Stomach (tissue), 9 donors: Measurements from ENCODE around the gene POLA1. TPM values are rescaled to one million over a fixed set of nuclear protein-coding genes. Genes with fewer than 3 reads are reported as not detected.

Experiments used
- DNase-seq, 2 donors: peaks; one replicate each; pipeline versions ENCODE4 v3.0.0 to v3.0.0-alpha.2; 2013 to 2019
- H3K27ac ChIP-seq, 5 donors: fragments of 200-600 bp in 4 of 5; sonication (generic) in 4 of 5; one replicate each; pipeline ENCODE4 v1.5.1; 2013 to 2019; ENCODE audit warnings: mild to moderate bottlenecking in 1 of 5, moderate library complexity in 1 of 5
- H3K27me3 ChIP-seq, 3 donors: fragments of 200-600 bp; sonication (generic); one replicate each; pipeline ENCODE4 v1.5.1; 2017 to 2019; ENCODE audit warnings: mixed run types in 1 of 3
- H3K36me3 ChIP-seq, 4 donors: fragments of 200-600 bp; sonication (generic); 1 replicate in 3 of 4; 2 replicates in 1 of 4; pipeline ENCODE4 v1.5.1; 2016 to 2019
- H3K4me1 ChIP-seq, 4 donors: fragments of 200-600 bp; sonication (generic); one replicate each; pipeline ENCODE4 v1.5.1; 2016 to 2019
- H3K4me3 ChIP-seq, 4 donors: fragments of 200-600 bp; sonication (generic) in 3 of 4; one replicate each; pipeline ENCODE4 v1.5.1; 2016 to 2019; ENCODE audit warnings: mild to moderate bottlenecking in 1 of 4
- H3K9me3 ChIP-seq, 4 donors: fragments of 200-600 bp; sonication (generic); one replicate each; pipeline ENCODE4 v1.5.1; 2016 to 2019
- CTCF ChIP-seq, 7 experiments: fragments of 450-650 bp in 4 of 7; fragments of 200-600 bp in 3 of 7; sonication (generic) in 3 of 7; IDR thresholded peaks; one replicate each; pipeline ENCODE4 v1.5.1; 2016 to 2019; ENCODE audit warnings: antibody characterized with exemption in 7 of 7, control low read depth in 2 of 7, mild to moderate bottlenecking in 1 of 7
- EP300 ChIP-seq: sonication (generic); formaldehyde crosslinking; IDR thresholded peaks from one replicate; pipeline ENCODE4 v1.6.1; 2017; ENCODE audit warnings: antibody characterized with exemption
- POLR2A ChIP-seq, 4 donors: fragments of 450-650 bp; IDR thresholded peaks; one replicate each; pipeline ENCODE4 v1.6.1; 2016; ENCODE audit warnings: antibody characterized with exemption in 4 of 4, control low read depth in 2 of 4, mild to moderate bottlenecking in 1 of 4, moderate library complexity in 1 of 4
- POLR2AphosphoS5 ChIP-seq, 3 donors: sonication (generic); formaldehyde crosslinking; IDR thresholded peaks; one replicate each; pipeline ENCODE4 v1.6.1; 2016; ENCODE audit warnings: antibody characterized with exemption in 3 of 3
- WGBS, 5 donors: extraction: QIAGEN DNeasy Blood & Tissue Kit in 3 of 5; methylation state at CpG; one replicate each; pipeline versions ENCODE4 v1.1.5 to v1.1.7; 2013 to 2018; 5-methylcytosine and 5-hydroxymethylcytosine counted together
- intact Hi-C: fragments of 100-400 bp; cut with DNase I; formaldehyde crosslinking; loops from one replicate; pipeline ENCODE4 v1.15.1; 2023; ENCODE audit warnings: low total_unique reads
- polyA plus RNA-seq, 3 donors: library from polyadenylated mRNA; stranded (reverse); fragments of 200-250 nt; gene quantifications; one replicate each; pipeline ENCODE4 v1.2.3, GENCODE V29; 2013
- total RNA-seq, 5 donors: library from RNA; depleted of rRNA; stranded (reverse); fragments of >200 nt; gene quantifications; one replicate each; pipeline versions ENCODE4 v1.1.0 to v1.2.3, GENCODE V29; 2014 to 2016
- donor health status: healthy with polysubstance abuse.
- donor health status: Bipolar disorder and iron deficiency.
- donor health status: healthy.

The POLA1 gene
- total and polyA plus RNA-seq, 8 donors = 2.7 to 32.9 (median 8.9) TPM

DNA sequence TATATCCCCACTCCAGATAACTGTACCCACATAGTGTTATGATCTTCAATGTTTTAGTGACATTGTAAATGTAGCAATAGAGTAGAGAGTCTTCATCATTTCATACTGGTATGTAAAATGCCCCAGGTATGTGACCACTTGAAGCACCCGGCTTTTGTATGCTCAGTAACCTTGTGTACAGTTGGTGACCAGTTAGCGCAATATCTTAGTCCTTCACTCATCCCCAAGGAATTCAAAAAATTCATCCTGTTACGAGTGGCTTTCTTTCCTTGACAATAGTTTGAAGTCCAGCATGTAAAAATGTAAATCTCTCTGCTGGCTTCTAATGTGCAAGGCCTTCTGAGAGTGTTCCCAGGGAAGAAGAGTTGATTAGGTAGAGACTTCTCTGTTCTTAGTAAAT, 176.4 kb downstream of the POLA1 start:
- H3K36me3 ChIP-seq = no peaks in the 10 kb centered on the region
- 79 to 98% (median 86%) methylated on average over 3 of the region's 3 CpGs for WGBS, 5 donors
- H3K9me3 ChIP-seq = no peaks in the 10 kb centered on the region
- no peak for TF ChIP-seq POLR2AphosphoS5 (IDR thresholded peaks at IDR 0.05)
- TF ChIP-seq EP300 = no peak
- TF ChIP-seq CTCF (IDR thresholded peaks at IDR 0.05) = no peak
- TF ChIP-seq POLR2A (IDR thresholded peaks at IDR 0.05) = no peak
- H3K4me3 ChIP-seq = no peak overlapping the region
- H3K27me3 ChIP-seq = peaks cover 0 to 6% (median 0%) of the 10 kb centered on the region in 3 donors
- no peak for DNase-seq
- H3K4me1 ChIP-seq = no peaks in the 10 kb centered on the region
- no peak overlapping the region for H3K27ac ChIP-seq
- intact Hi-C loops = no loop called here

GRCh38 chrX:24874604-24875247, 181.0 kb downstream of the POLA1 start:
- peaks cover 0 to 6% (median 0%) of the 10 kb centered on the region in 3 donors for H3K27me3 ChIP-seq
- no peak overlapping the region for H3K4me3 ChIP-seq
- no peak overlapping the region for H3K27ac ChIP-seq
- TF ChIP-seq CTCF (IDR thresholded peaks at IDR 0.05) = no peak
- TF ChIP-seq POLR2AphosphoS5 (IDR thresholded peaks at IDR 0.05) = no peak
- no peak for TF ChIP-seq POLR2A (IDR thresholded peaks at IDR 0.05)
- no peak for TF ChIP-seq EP300
- H3K36me3 ChIP-seq = no peaks in the 10 kb centered on the region
- intact Hi-C loops = no loop called here
- no peaks in the 10 kb centered on the region for H3K4me1 ChIP-seq
- WGBS, 5 donors = 57 to 90% (median 75%) methylated on average over 7 of the region's 7 CpGs
- no peaks in the 10 kb centered on the region for H3K9me3 ChIP-seq
- DNase-seq = no peak

DNA sequence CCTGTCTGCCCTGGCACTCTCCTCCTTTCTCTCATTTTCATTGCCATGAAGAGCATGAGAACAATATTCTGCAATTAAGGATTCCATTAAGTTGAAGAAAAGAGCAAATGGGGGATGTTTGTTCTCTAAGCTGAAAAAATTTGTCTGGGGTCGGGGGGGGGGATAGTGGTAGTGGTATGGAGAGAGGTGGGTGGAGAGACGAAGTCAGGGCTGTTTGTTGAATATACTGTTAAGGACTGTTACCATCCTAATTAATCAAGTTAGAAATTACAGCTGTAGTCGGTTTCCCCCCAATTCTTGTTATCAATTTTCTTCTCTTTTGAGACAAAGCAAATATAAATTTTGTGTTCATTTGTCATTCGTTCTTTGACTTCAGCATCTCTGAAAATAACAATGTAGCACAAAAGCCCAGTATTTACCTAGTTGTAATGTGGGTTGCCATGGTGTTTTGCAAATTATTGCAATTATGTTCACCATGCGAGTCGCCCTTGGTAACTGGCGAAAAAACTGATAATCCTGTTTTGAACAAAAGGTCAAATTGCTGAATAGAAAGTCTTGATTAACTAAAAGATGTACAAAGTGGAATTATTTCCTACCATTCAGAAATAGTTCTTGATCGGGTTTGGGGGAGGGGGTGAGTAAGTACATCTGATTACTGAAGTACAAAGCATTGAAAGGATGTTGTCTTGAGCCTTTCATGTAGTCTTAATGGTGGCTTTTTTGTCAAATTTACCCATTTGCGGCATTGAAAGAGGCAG, 183.0 kb downstream of the POLA1 start:
- intact Hi-C loops = no loop called here
- 60 to 86% (median 81%) methylated on average over 9 of the region's 9 CpGs for WGBS, 5 donors

DNA sequence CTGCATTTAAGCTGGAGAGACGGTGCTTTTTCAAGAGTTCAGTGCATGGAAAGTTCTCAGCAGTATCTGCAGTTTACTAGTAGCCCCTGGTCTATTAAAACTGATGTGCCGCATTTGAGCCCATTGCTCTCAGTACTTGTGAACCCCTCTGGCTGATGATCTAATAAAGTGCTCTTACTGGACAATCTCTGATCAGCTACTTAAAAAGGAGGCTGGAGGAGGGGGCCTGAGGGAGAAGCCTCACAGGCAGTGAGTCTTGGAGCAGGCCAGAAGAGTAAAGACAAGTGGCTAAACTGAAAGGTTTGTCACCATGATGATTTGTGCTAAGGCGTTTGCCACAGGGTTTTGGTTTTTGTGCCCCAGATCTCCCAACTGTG, 183.6 kb downstream of the POLA1 start:
- Histone ChIP-seq H3K9me3 (no peaks in the 10 kb centered on the region), H3K4me3 (no peak overlapping the region), H3K36me3 (no peaks in the 10 kb centered on the region), H3K4me1 (no peaks in the 10 kb centered on the region), H3K27ac (no peak overlapping the region), H3K27me3 (peaks cover 0 to 6% (median 0%) of the 10 kb centered on the region in 3 donors)
- intact Hi-C loops = no loop called here
- 78 to 94% (median 89%) methylated on average over 3 of the region's 3 CpGs for WGBS, 5 donors
- TF ChIP-seq POLR2A (IDR thresholded peaks at IDR 0.05) = no peak
- no peak for TF ChIP-seq POLR2AphosphoS5 (IDR thresholded peaks at IDR 0.05)
- TF ChIP-seq EP300 = no peak
- TF ChIP-seq CTCF (IDR thresholded peaks at IDR 0.05) = no peak
- DNase-seq = no peak

More for the DNA sequence above, 183.0 kb downstream of the POLA1 start:
- Histone ChIP-seq H3K36me3 (no peaks in the 10 kb centered on the region), H3K27ac (no peak overlapping the region), H3K9me3 (no peaks in the 10 kb centered on the region), H3K4me3 (no peak overlapping the region), H3K27me3 (peaks cover 0 to 6% (median 0%) of the 10 kb centered on the region in 3 donors), H3K4me1 (no peaks in the 10 kb centered on the region)
- no peak for TF ChIP-seq POLR2A (IDR thresholded peaks at IDR 0.05)
- DNase-seq = no peak
